Kidney (tissue), 14 donors: ENCODE results near the gene NCLN. TPM values are rescaled to one million over a fixed set of nuclear protein-coding genes. Genes with fewer than 3 reads are reported as not detected.

Experiments used
- DNase-seq, 5 donors: peaks; one replicate each; pipeline ENCODE4 v3.0.0-alpha.2; 2013 to 2020
- FAIRE-seq: peaks from 2 replicates; lab custom pipeline; 2012; peaks lifted over from hg19 to GRCh38; lab: Jason Lieb, UNC
- H3K27ac ChIP-seq, 2 donors: one replicate each; pipeline ENCODE4 v1.7.0; 2013; ENCODE audit warnings: low read depth in 2 of 2, low read length in 2 of 2, inconsistent platforms in 1 of 2
- H3K27me3 ChIP-seq: one replicate; pipeline ENCODE4 v1.7.1; 2013; ENCODE audit warnings: low read length, inconsistent platforms; ENCODE audit not compliant: control insufficient read depth, insufficient read depth
- H3K36me3 ChIP-seq, 3 donors: one replicate each; pipeline versions ENCODE4 v1.7.0 to v1.7.1; 2013; ENCODE audit warnings: low read length in 3 of 3, control low read depth in 1 of 3, inconsistent platforms in 1 of 3; ENCODE audit not compliant: insufficient read depth in 3 of 3, control insufficient read depth in 2 of 3
- H3K4me1 ChIP-seq, 3 donors: one replicate each; pipeline versions ENCODE4 v1.7.0 to v1.7.1; 2013; ENCODE audit warnings: low read length in 3 of 3, inconsistent platforms in 1 of 3, low read depth in 1 of 3; ENCODE audit not compliant: control insufficient read depth in 2 of 3, insufficient read depth in 2 of 3
- H3K4me3 ChIP-seq, 3 donors: one replicate each; pipeline versions ENCODE4 v1.7.0 to v1.8.1; 2013; ENCODE audit warnings: low read length in 3 of 3, control low read depth in 1 of 3, inconsistent platforms in 1 of 3
- H3K9ac ChIP-seq, 3 donors: one replicate each; pipeline versions ENCODE4 v1.7.0 to v1.7.1; 2013; ENCODE audit warnings: low read length in 3 of 3, control low read depth in 1 of 3, inconsistent platforms in 1 of 3
- H3K9me3 ChIP-seq, 3 donors: one replicate each; pipeline versions ENCODE4 v1.7.0 to v1.7.1; 2013; ENCODE audit warnings: low read length in 3 of 3, control low read depth in 1 of 3, inconsistent platforms in 1 of 3; ENCODE audit not compliant: control insufficient read depth in 2 of 3, insufficient read depth in 1 of 3
- intact Hi-C: fragments of 100-400 bp; cut with DNase I; formaldehyde crosslinking; loops from one replicate; pipeline ENCODE4 v1.11.1; 2022
- polyA plus RNA-seq: library from polyadenylated mRNA; stranded (reverse); fragments of 350-450 nt; fragmentation: Illumina TruSeq; extraction: RNeasy Lipid Tissue Mini Kit (QIAGEN cat#74804); gene quantifications from one replicate; pipeline ENCODE4 v1.2.3, GENCODE V29; 2014; ENCODE audit warnings: low read depth, low replicate concordance; ENCODE audit not compliant: insufficient read depth
- total RNA-seq: library from RNA; stranded (reverse); fragmentation: NEBNext Ultra II Directional; extraction: Animal tissue kit (Norgen Biotek cat#: 25700); gene quantifications from one replicate; pipeline ENCODE4 v1.2.1, GENCODE V29; 2021
- TF ChIP-seq, protein P1 (sequence below): IDR thresholded peaks from 3 replicates; pipeline ENCODE4 v1.5.1; 2012; ENCODE audit warnings: mild to moderate bottlenecking, moderate library complexity, borderline replicate concordance; ENCODE audit not compliant: insufficient read depth; ENCODE audit errors: extremely low read depth
- donor health status: control.
- donor health status: control.
- donor health status: control.
- donor health status: control.
- donor health status: control.
- donor health status: DM: yes; HTN: yes; CAD: no.
- donor health status: Normal renal cell carcinoma (clear cell type).

The NCLN gene
- total and polyA plus RNA-seq, 2 donors from 2014 or later: 43.3 to 63.2 TPM

DNA sequence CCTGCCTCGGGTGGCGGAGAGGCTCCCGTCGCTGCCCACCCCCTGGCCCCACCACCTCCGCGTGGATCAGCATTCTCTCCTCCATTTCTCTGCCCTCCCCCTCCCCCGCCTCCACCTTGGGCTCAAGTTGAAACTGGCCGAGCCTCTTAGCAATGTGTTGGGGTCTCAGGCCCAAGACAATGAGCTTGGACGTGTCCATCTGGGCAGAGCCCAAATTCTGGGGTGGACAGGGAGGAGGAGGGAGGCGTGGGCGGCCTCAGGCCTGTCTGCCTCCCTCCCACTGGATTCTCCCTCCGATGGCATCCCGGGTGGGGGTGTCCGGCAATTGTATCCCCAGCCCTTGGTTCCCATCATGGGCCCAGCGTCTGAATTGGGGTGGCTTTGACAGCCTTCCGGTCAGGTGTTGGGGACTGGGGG is 40.0 kb downstream of the NCLN start:
- FAIRE-seq: no peak
- no peaks in the 10 kb centered on the region for H3K4me1 ChIP-seq
- no peak overlapping the region for H3K9ac ChIP-seq
- no peaks in the 10 kb centered on the region for H3K27me3 ChIP-seq
- H3K27ac ChIP-seq: no peak overlapping the region
- no peaks in the 10 kb centered on the region for H3K36me3 ChIP-seq
- H3K4me3 ChIP-seq: no peak overlapping the region
- TF ChIP-seq, protein P1, sequence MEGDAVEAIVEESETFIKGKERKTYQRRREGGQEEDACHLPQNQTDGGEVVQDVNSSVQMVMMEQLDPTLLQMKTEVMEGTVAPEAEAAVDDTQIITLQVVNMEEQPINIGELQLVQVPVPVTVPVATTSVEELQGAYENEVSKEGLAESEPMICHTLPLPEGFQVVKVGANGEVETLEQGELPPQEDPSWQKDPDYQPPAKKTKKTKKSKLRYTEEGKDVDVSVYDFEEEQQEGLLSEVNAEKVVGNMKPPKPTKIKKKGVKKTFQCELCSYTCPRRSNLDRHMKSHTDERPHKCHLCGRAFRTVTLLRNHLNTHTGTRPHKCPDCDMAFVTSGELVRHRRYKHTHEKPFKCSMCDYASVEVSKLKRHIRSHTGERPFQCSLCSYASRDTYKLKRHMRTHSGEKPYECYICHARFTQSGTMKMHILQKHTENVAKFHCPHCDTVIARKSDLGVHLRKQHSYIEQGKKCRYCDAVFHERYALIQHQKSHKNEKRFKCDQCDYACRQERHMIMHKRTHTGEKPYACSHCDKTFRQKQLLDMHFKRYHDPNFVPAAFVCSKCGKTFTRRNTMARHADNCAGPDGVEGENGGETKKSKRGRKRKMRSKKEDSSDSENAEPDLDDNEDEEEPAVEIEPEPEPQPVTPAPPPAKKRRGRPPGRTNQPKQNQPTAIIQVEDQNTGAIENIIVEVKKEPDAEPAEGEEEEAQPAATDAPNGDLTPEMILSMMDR: no peak
- intact Hi-C loops: no loop called here
- no peaks in the 10 kb centered on the region for H3K9me3 ChIP-seq
- DNase-seq: no peak

DNA sequence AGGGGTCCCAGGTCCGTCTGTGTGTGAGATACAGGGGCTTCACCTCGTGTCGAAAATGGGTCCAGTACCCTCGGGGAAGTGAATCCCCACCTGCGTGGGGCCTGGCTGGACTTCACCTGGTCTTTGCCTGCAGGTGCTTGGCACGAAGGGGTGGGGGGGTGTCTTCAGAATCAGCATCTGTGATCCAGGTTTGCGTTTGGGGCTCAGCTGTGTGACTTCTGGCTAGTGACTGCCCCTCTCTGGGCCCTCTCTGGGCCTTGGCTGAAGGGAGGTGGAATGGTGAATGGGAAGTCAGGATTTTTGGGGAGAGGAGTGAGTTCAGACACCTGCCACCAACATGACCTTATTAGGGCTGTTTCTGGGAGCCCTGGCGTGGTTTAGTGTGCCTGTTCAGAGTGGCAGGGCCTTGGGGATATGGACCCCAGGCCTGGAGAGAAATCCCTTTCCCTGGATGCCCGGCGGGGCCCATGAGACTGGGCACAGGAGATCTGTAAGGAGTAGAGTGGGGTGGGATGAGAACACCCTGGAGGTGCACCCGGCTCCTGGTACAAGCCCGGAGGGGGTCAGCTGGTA is 41.4 kb downstream of the NCLN start:
- DNase-seq: no peak
- intact Hi-C loops: no loop called here
- no peaks in the 10 kb centered on the region for H3K36me3 ChIP-seq
- no peak for FAIRE-seq
- no peaks in the 10 kb centered on the region for H3K9me3 ChIP-seq
- H3K4me1 ChIP-seq: no peaks in the 10 kb centered on the region
- no peak overlapping the region for H3K4me3 ChIP-seq
- no peak overlapping the region for H3K9ac ChIP-seq
- H3K27me3 ChIP-seq: no peaks in the 10 kb centered on the region
- H3K27ac ChIP-seq: no peak overlapping the region
- TF ChIP-seq, protein P1: no peak

- DNase-seq (no peak), FAIRE-seq (no peak)
- Histone ChIP-seq H3K9ac (no peak overlapping the region), H3K9me3 (no peaks in the 10 kb centered on the region), H3K4me1 (no peaks in the 10 kb centered on the region), H3K27me3 (no peaks in the 10 kb centered on the region), H3K36me3 (no peaks in the 10 kb centered on the region), H3K4me3 (no peak overlapping the region), H3K27ac (no peak overlapping the region)
- TF ChIP-seq, protein P1: no peak
- intact Hi-C loops: no loop called here
These were observed 43.6 kb downstream of the NCLN start for GRCh38 chr19:3229346-3229743.

- DNase-seq: no peak
- no peak for FAIRE-seq
- H3K27me3 ChIP-seq: no peaks in the 10 kb centered on the region
- H3K4me3 ChIP-seq: no peak overlapping the region
- TF ChIP-seq, protein P1: no peak
- no peaks in the 10 kb centered on the region for H3K4me1 ChIP-seq
- intact Hi-C loops: no loop called here
- H3K36me3 ChIP-seq: no peaks in the 10 kb centered on the region
- H3K27ac ChIP-seq: no peak overlapping the region
- no peak overlapping the region for H3K9ac ChIP-seq
- no peaks in the 10 kb centered on the region for H3K9me3 ChIP-seq
These were observed 44.3 kb downstream of the NCLN start for GRCh38 chr19:3229888-3230496.
